GM18907 (cell line): ENCODE results near the gene UNC5B.

Source experiments
- ATAC-seq: cut with Tn5 transposase; IDR thresholded peaks from one replicate; pipeline ENCODE4 v1.9.1; 2021; ENCODE audit warnings: mild to moderate bottlenecking, moderate library complexity; ENCODE audit not compliant: unreplicated experiment

Gene UNC5B

DNA sequence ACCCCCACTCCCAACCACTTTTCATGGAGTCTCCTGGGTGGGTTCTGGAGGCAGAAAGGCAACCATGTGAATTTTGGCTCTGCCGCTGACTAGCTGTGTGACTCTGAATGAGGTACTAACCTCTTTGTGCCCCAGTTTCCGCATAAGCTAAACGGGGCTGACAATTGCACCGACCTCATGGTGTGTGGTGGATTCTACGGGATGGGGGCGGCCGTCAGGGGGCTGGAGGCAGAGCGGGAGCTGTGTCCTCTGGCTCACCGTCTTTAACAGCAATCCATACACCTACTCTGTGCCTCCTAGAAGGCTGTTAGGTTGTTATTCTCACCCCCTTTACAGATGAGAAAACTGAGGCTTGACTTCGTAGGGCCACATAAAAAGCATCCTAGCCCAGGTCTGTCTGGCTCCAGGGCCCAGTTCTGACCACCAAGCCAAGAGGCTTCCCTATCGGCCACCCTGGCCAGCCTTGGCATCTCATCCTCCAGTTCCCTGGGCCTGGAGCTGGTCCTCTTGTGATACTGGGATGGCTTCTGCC, 102.4 kb downstream of the UNC5B start:
- no peak for ATAC-seq

DNA sequence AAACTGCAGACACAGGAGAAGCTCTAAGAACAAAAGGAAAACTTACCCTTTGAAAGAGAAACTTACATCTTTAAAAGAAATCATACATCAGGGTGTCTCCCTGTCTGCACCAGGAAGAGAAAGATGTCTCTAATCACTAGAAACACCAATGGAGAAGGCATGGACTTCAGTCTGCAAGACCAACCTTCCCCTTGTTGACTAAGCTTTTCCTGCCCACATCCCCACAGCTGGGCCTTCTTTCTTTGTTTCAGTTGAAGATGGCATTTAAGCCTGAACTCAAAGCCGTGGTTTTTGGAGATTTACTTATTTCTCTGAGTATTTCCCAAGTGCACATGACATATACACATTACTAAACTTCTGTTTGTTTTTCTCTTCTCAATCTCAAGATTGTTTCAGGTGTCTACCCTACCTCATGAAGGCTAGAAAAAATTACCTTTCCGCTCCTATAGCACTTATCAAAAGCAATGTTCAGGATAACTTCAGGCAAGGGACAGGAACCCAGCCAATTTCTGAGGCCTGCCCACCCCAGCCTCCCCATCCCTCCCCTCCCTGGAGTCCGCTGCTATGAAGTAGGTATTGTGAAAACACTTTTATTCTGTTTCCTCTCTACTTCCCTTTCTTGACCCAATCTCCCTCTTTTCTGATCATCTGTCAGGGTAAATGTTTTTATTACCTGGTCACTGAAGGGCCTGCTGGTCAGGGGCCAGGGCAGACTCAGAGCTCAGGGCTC, 103.9 kb downstream of the UNC5B start:
- ATAC-seq = no peak

DNA sequence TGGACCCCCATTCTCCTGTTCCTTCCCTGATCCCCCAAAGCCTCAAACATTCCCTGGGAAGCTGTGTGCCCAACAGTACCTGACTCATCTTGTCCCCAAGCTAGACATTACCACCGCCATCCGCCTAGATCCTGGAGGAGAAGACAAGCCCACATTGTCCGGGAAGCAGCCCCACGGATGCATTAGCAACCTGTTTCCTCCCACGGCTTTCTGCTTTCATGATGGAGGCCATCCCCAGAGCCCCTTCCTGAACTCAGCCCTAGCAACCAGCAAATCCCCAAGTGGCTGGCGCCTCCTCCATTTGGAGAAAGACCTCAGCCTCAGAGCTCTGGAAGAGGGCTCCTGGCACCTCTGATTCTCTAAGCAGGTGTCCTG, 104.4 kb downstream of the UNC5B start:
- no peak for ATAC-seq

DNA sequence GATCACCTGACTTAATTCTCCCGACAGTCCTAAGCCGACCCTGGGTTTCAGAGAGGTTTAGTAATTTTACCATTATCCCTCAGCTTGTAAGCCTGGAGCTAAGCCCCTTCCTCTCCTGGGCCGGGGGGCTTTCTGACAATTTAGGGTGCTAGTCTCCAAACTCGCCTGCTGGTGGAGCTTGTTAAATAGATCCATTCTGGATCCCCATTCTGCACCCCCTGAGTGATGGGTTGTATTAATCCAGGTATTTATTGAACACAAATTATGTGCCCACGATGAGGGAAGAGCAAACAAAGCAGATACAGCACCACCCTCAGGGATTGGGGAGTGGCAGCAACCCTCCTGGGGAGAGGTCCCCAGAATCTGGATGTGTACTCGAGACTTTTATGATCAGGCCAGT, 105.4 kb downstream of the UNC5B start:
- no peak for ATAC-seq

DNA sequence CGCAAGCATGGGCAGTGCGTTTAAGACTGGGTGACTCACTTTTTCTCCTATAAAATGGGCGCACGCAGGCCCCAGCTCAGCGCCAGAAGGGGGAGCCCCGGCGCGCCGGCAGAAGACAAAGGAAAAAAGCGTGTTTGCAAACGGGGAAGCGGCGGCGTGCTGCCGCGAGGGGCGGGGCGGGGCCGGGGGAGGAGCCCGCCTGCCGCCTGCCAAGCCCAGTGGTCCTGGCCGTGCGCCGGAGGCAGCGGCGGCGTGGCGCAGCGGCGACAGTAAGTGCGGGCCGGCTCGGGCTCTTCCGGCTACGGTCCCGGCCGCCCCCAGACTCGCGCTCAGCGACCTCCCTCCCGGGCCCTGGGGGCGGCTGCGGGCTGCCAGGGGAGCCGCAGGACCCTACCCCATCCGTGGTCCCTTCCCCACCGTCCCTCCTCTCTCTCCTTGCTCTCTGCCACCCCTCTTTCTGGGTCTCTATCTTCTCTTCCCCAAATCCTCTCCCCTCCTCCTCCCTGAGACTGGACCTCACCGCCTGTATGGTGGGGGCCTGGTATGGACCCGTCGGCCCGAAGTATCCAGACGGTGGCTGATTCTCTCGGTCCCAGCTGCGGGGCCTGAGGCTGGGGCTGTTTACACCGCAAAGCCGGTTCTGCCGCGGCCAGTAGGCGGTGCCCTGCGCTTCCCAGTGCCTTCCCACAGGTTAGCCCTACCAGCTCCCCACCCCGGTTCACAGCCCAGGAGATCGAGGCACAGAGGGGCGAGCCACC, 106.9 kb downstream of the UNC5B start, which contains the start of gene SLC29A3:
SLC29A3 (plus strand) TSS at position 218 of the 758 bp plus-strand sequence; CDS start at position 269, 51 bp downstream.
- peak; percentile 71 for ATAC-seq

DNA sequence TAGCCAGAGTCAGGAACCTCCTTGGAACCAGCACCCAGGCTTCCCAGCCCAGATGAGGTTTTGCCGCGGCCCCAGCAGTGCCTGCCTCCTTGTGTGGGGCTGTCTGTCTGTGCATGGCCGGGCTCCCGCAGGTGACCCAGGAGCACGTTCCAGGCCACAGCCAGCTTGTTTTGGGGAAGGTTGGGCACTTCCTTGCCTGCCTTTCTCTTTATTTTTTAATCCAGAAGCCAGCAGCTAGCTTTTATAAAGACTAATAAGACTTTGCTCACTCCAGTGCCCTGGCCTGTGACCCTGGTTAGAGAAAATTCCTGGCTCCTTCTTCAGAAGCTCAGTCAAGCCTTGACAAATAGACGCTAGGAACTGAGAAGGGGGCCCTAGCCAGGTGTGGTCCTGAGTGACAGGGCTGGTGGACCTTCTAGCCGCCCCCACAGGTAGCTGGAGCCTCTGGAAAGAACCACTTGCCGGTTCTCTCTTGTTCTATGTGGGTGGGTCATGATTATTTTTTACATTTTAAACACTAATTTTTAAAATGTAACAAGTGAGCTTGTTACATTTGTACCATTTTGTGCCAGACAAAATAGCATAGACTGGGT, 107.5 kb downstream of the UNC5B start:
- ATAC-seq = no peak

DNA sequence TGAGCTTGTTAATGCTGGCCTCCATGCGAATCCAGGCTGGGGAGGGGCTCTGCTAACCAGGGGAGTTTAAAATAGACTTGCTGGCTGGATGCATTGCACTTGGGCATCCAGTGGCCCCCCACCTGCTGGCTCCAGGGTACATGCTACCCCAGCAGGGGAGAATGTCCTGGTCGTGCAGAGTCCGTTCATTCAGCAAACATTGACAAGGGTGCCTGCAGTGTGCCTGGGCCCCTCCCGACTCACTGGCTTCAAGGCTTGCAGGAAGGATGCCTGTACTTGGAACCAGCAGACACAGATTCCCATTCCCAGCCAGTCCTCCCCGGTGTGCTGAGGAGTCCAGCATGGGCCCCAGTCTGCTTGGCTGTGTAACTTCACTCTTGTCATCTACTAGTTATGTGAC, 108.2 kb downstream of the UNC5B start:
- ATAC-seq = no peak

DNA sequence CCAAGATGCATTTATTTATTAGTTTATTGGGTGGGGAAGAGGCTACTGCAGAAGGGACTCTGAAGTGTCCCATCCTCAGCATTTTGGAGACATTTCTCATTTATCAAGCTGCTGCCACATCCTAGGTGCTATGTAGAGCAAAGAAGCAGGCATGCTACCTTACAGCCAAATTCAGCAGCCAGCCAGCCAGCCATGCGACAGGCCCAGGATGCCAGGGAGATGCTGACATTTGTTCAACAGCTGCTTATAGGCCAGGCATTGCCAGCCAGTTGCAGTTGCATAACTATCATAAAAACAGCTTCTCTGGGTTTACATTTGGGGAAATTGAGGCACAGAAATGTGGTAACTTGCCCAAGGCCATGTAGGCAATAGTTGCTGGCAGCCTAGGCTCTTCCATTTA, 109.0 kb downstream of the UNC5B start:
- ATAC-seq = no peak

DNA sequence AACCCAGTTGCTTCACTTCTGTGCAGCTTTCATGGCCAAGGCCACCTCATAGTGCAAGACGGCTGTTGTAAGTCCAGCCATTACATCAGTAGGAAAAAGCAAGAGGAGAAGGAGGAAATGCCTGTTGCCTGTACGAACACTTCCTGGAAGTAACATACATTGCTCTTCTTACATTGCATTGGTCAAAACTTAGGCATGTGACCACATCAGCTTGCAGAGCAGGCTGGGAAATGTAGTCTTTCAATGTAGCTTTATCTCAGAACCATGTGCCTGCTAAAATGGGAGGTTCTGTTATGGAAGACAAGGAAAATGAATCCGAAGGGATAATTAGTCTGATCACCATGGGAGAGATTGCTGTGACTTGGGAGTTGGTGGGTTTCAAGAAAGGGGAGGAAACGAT, 111.0 kb downstream of the UNC5B start:
- ATAC-seq = no peak

DNA sequence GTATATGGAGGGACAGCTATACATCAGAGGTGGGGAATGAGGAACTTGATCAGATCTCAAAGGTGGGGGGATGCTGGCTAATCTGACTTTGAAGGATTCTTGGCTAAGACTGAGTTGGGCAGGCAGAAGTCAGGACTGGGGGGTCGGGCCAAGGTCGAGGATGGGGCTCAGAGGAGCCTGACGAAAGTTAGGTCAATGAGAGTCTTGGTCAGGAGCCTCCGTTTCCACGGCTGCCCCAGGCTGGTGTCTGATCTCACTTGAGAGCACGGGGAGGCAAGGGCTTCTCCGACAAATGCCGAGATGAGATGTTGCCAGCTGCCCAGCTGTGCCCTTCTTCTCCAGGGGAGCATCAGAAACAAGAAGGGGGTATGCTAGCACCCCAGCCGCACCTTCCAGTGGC, 112.4 kb downstream of the UNC5B start:
- no peak for ATAC-seq

DNA sequence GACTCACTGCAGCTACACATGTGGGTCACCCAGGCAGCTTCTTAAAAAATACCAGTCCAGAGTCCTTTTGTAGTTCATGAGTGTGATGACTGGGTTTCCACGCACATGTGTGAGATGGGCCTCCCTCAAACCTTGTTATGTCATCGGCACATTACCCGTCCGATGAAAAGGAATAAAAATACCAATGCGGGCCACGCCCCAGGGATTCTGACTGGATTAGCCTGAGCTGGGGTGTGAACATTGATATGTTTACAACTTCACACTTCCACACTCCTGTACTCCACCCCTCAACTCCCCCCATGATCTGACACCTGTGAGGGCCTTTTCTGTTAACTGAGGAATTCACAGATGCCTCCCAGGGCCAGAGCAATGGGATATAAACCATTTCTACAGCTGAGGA, 112.9 kb downstream of the UNC5B start:
- no peak for ATAC-seq

DNA sequence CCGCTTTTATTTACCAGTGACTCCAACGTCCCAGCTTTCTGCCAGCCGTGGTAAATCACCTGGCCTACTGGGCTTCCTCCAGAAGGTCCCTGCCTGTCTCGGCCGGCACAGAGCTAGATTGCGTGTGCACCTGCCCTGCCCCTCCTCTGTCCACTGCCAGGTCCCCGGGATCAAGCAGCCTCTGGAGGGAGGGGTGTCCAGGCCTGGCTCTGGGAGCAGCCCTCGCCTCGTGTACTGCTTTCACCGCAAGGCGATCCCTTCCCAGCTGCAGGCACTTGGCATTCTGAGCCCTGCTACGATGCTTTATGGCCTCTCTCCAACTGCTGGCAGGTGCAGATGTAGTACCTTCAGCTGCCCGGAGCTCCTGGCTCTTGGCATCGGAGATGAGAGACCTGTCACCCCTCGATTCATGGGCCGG, 114.1 kb downstream of the UNC5B start:
- ATAC-seq = no peak

DNA sequence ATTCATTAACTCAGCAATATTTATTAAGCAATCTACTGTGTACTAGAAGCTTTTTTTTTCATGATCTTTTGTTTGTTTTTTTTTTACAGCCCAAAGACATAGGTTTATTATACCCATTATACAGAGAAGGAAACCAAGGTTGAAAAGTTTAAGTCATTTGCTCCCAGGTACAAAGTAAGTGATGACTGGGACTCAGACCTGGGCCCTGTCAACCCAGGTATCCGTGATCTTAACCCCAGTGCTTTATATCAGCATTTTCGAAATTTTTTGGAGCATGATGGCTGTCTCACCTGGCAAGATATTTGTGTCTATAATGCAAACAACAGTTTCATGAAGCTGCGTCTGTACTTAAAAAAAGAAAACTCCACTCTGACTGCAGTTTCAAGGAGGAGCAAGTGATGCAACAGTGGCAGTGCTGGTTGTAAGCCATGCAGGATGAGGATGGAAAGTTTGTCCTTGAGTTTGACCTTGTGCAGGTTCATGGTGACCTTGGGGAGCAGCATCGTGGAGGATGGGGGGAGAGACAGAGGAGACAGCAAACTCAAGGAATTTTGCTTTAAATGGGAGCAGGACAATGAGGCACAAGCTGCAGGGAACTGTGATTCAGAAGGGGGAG, 118.5 kb downstream of the UNC5B start:
- ATAC-seq = no peak

DNA sequence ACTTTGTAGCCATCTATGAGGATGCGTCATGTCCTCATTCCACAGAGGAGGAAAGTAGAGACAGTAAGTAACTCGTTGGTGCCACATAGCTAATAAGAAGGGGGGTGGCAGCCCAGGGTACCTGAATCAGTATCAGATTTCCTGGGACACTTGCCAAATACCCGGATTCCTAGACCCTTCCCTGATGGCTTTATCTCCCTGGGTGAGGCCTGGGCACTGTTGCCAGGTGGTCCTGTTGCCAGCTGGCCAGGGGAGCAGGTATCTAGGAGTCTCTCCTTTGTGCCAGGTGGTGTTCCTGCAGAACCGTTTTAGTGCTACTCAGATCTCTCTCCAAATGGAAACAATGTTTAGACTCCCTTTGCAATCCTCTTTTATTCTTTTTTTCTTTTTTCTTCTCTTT, 119.4 kb downstream of the UNC5B start:
- ATAC-seq = no peak

DNA sequence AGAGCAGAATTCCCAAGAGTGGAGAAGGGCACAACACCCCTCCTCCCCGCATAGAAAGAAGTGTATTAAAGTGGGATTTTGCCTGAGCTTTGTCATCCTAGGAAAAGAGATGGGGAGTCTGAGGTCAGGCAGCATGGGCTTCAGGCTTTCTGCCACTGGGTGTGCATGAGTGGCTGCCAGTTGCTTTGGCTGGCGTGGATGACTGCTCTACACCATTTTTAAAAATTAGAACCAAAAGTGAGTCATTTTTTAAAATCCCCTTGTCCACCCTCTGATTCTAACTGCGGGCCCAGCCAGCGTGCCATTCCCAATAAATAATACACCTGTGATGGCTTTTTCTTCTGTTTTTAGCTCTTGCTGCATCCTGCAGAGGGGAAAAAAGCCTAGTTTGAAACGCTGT, 120.1 kb downstream of the UNC5B start:
- ATAC-seq = no peak

DNA sequence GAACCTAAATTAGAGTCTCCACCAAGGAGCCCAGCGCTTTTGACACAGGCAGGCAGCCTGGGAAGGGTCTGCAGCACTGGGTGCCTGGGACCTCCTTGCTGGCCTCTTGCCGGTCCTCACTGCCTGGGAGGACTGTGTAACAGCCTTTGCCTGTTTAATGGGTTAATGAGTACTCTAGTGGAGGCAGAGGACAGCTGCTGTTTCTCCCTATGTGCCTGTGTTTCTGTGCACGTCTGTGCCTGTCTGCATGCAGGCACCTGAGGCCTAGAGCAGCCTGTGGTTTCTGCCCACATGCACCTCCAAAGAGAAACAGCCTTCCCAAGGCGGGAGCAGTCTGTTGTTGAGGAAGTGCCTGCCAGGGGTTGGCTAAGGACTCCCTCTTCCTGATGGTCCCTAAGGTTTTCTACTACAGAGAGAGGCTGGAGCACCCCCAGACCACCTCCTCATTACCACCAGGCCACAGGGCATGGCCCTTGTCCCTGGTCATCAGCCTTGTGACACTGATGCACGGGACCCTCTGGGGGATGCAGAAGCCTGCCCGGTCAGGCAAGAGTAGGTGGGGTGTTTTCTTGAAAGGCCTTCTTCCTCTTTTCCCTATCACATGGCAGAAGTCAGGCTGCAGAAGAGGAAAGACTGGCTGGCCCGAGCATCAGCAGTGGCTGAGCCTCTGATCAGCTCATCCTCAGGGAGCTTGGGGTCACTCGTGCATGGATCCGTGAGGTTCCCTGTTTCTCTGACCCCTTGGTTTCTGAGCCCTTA, 120.9 kb downstream of the UNC5B start:
- ATAC-seq = no peak

DNA sequence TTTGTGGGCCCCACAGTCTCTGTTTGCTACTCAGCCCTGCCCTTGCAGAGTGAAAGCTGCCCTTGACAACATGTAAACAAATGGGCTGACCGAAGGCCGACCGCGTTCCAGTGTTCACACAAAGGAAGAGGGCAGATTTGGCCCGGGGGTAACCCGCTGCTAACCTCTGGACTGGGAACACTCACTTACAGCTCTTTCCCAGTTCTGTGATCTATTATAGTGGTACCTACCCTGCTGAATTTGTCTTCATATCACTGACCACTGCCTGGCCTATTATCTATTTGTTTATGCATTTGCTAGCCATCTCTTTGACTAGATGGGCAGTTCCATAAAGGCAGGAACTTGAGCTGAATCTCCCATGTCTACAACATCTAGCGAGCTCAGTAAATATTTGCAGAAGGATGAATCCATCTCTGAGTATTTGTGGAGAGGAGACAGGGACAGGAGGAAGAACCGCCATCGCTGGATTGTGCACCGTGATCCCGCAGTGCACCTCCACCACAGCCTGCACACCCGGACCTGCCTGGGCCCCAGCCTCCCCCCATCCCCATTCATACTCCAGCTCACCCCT, 121.9 kb downstream of the UNC5B start:
- ATAC-seq = no peak

DNA sequence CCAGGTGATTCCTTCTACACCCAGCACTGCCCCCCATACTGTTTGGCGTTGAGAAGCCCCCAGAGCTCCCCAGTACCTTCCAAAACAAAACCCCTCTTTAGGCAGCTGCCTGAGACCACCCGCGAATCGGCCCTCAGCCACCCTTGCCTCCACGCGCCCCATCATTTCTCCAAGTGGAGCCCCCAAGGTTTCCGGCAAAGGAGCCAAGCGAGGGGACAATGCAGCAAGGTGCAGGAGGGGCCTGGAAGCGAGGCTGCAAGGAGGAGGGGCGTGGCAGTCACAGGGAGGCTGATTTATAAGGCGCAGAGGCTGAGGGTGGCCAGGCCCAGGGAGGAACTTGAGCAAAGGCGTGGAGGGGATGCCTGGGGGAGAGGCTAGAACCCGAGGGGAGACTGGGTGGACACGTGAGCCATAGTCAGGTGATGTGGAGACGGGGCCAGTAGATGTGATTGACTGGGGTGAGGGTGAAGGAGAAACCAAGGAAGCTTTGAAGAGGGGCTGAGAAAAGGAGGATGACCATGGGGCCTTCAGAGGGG, 122.9 kb downstream of the UNC5B start:
- ATAC-seq = no peak

DNA sequence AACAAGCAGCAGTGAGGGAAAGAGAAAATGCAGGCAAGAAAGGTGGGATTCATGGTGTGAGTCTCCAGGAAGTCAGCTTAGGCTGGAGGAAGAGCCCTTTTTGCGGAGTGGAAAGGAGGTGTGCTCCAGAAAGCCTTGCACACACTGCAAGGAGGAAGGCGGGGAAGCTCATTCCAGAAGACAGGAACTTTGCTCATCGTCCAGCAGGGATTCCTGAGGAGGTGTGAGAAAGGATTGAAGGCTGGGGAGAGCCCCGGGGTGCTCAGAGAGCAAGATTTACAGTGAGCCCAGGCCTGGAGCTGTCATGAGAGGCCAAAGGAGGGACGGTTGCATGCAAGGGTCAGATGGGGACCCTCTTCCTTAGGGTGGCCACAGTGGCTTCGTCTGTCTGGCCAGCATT, 124.3 kb downstream of the UNC5B start:
- ATAC-seq = no peak

DNA sequence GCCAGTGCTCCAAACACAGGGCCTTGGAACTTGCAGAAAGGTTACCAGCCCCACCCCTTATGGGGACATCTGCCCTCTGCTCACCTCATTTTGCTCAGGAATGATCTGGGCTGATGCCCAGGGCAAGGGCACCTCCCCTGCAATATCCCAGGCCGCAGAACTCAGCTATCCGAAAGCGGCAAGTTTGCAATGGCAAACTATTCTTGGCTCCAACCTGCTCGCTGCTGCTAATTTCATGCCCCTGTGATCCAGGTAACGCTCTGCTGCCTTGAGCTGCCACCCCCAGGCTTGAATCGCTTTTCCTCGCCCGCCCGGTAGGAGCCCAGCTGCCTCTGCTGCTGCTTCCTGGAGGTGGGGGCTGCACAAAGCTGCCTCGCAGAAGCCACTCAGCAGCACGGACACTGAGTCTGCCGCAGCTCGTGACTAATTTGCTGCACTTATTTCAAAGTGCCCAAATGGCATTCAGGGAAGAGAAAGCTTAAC, 124.9 kb downstream of the UNC5B start:
- ATAC-seq = no peak
